Endothelial cell (in vitro differentiated cells): Measurements from ENCODE around the gene TEAD1. TPM values are rescaled to one million over a fixed set of nuclear protein-coding genes. Genes with fewer than 3 reads are reported as not detected.

Source experiments
- DNase-seq: peaks from one replicate; pipeline ENCODE4 v3.0.0; 2021; ENCODE audit warnings: low spot score
- H3K27ac Mint-ChIP-seq: one replicate; pipeline ENCODE4 v1.8.0; 2021; ENCODE audit warnings: mixed read lengths, inconsistent platforms; ENCODE audit not compliant: unreplicated experiment
- H3K27me3 Mint-ChIP-seq: one replicate; pipeline ENCODE4 v1.8.0; 2021; ENCODE audit warnings: mild to moderate bottlenecking, moderate library complexity, mixed read lengths, inconsistent platforms; ENCODE audit not compliant: unreplicated experiment
- H3K36me3 Mint-ChIP-seq: one replicate; pipeline ENCODE4 v1.8.0; 2021; ENCODE audit warnings: mild to moderate bottlenecking, low read depth, mixed read lengths, inconsistent platforms; ENCODE audit not compliant: unreplicated experiment
- H3K4me1 Mint-ChIP-seq: one replicate; pipeline ENCODE4 v1.8.0; 2021; ENCODE audit warnings: mild to moderate bottlenecking, mixed read lengths, inconsistent platforms; ENCODE audit not compliant: unreplicated experiment
- H3K4me3 Mint-ChIP-seq: one replicate; pipeline ENCODE4 v1.8.0; 2021; ENCODE audit warnings: mild to moderate bottlenecking, mixed read lengths, inconsistent platforms; ENCODE audit not compliant: unreplicated experiment
- H3K9me3 Mint-ChIP-seq: one replicate; pipeline ENCODE4 v1.8.0; 2021; ENCODE audit warnings: mixed read lengths, inconsistent platforms; ENCODE audit not compliant: unreplicated experiment
- total RNA-seq: library from RNA; stranded (reverse); fragmentation: NEBNext Ultra II Directional; extraction: Animal tissue kit (Norgen Biotek cat#: 25700); gene quantifications from one replicate; pipeline ENCODE4 v1.2.1, GENCODE V29; 2021; ENCODE audit not compliant: unreplicated experiment
- TF ChIP-seq, protein P1 (sequence below): fragments of 200-600 bp; sonication (generic); IDR thresholded peaks from one replicate; pipeline ENCODE4 v1.5.0; 2021; ENCODE audit warnings: antibody characterized with exemption; ENCODE audit not compliant: unreplicated experiment

TEAD1 gene
- total RNA-seq, 1 donor from 2014 or later = 54.4 TPM

DNA sequence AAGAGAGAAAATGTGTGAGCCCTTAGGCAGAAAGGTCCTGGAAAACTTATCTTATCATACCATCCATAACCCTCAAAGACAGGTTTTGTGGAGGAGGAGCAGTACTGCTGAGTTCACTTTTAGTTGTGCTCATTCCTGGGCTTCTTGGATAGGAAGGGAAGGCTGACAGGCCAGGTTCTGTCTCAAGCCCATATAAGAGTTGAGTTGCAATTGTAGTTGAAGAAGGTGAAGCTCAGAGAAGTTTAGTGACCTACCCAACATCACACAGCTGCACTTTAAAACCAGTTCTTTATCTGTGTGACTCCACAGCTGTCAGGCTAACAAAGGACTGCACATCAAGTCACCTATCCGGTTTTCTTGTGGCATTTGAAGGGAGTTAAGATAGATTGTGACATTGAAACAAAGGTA is 13.0 kb downstream of the TEAD1 start:
- H3K36me3 Mint-ChIP-seq = peaks cover 3% of the 10 kb centered on the region
- TF ChIP-seq, protein P1, sequence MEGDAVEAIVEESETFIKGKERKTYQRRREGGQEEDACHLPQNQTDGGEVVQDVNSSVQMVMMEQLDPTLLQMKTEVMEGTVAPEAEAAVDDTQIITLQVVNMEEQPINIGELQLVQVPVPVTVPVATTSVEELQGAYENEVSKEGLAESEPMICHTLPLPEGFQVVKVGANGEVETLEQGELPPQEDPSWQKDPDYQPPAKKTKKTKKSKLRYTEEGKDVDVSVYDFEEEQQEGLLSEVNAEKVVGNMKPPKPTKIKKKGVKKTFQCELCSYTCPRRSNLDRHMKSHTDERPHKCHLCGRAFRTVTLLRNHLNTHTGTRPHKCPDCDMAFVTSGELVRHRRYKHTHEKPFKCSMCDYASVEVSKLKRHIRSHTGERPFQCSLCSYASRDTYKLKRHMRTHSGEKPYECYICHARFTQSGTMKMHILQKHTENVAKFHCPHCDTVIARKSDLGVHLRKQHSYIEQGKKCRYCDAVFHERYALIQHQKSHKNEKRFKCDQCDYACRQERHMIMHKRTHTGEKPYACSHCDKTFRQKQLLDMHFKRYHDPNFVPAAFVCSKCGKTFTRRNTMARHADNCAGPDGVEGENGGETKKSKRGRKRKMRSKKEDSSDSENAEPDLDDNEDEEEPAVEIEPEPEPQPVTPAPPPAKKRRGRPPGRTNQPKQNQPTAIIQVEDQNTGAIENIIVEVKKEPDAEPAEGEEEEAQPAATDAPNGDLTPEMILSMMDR = no peak
- no peak overlapping the region for H3K4me3 Mint-ChIP-seq
- no peaks in the 10 kb centered on the region for H3K9me3 Mint-ChIP-seq
- H3K4me1 Mint-ChIP-seq = peaks cover 71% of the 10 kb centered on the region
- H3K27ac Mint-ChIP-seq = no peak overlapping the region
- peaks cover 3% of the 10 kb centered on the region for H3K27me3 Mint-ChIP-seq
- DNase-seq = no peak

DNA sequence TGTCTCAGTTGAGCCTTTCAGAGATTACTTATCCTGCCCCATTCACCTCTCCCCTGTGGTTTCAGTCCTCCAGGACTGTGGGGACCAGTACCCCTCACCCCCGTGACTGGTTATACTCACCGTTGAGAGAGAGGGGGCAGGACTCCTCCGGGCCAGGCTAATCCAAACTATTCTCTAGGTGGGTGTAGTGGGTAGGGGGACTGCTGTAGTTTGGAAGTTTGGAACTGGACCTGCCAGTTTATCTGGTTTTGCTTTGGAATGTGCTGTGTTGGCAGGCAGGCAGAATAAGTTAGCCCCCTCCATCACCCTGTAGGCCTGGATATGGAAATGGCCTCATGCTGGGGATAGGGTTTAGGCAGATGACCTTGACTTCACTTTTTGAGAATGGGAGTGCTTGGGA is 13.5 kb downstream of the TEAD1 start:
- Mint-ChIP-seq H3K27ac (no peak overlapping the region), H3K4me3 (no peak overlapping the region), H3K9me3 (no peaks in the 10 kb centered on the region), H3K4me1 (peaks cover 71% of the 10 kb centered on the region), H3K27me3 (peaks cover 3% of the 10 kb centered on the region), H3K36me3 (no peaks in the 10 kb centered on the region)
- TF ChIP-seq, protein P1 = no peak
- DNase-seq = no peak

DNA sequence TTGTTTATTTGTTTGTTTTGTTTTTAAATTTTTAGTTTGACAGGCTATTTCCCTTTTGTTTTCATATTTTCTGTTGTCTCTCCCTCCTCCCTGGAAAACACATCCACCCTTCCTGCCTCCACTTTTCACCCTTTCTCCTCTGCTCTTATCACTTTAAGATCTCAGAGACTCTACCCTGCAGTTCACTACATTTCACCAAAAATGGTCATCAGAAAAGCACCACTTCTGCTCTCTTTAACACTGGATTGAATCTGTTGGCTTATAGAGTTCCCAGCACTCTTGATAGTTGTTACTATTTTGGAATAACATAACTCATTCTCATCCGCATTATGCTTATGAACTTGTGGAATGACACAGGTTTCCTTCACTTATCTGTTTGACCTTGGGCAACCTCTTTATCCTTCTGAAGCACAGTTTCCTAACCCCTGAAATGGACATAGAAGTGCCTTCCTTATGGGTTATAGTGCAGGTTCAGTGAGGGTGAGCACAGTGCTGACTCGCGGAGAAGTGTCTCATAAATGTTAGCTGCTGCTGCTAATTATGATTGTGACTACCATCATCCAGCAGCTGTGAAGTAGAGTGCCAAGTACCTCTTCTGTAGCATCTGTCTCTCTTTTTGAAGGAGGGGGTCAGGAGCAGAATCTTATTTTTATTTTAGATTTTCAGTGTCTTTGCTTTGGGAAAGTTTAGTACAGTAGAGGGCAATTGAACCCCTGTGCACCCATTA is 15.0 kb downstream of the TEAD1 start:
- no peak overlapping the region for H3K4me3 Mint-ChIP-seq
- H3K27ac Mint-ChIP-seq = no peak overlapping the region
- H3K9me3 Mint-ChIP-seq = no peaks in the 10 kb centered on the region
- peaks cover 75% of the 10 kb centered on the region for H3K4me1 Mint-ChIP-seq
- DNase-seq = no peak
- TF ChIP-seq, protein P1 = no peak
- H3K36me3 Mint-ChIP-seq = no peaks in the 10 kb centered on the region
- no peaks in the 10 kb centered on the region for H3K27me3 Mint-ChIP-seq

DNA sequence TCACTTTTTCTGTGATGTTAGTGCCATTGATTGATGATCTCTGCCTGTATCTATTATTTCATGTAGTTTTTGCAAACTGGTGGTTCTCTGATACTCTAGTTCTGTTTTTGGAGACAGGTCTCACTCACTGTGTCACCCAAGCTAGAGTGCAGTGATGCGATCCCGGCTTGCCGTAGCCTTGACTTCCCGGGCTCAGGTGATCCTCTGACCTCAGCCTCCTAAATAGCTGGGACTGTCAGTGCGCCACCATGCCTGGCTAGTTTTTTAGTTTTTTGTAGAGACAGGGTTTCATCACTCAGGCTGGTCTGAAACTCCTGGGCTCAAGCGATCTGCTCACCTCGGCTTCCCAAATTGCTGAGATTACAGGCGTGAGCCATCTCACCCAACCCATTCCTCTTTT is 16.4 kb downstream of the TEAD1 start:
- Mint-ChIP-seq H3K4me3 (no peak overlapping the region), H3K27me3 (no peaks in the 10 kb centered on the region), H3K4me1 (peaks cover 75% of the 10 kb centered on the region), H3K9me3 (no peaks in the 10 kb centered on the region), H3K36me3 (no peaks in the 10 kb centered on the region), H3K27ac (no peak overlapping the region)
- no peak for DNase-seq
- TF ChIP-seq, protein P1 = no peak

DNA sequence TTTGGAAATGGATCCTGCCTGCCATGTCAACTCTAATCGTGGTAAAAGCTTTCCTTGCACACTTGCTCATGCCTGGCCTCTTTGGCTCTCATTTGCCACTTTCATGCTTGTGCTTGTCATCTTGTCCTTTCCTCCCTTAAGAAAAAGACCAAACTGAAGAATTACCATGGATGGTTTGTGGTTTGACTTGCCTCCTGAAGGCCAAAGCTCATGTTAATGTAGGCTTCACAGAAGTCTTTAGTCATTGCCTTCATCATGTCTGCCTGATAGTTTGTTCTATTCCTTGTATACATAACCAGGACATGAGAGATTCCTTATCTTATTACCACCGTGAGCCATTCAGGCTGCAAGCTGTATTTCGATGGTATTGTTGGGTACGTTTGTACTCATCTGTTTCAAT is 17.3 kb downstream of the TEAD1 start:
- DNase-seq = no peak
- H3K27ac Mint-ChIP-seq = no peak overlapping the region
- TF ChIP-seq, protein P1 = no peak

More for the DNA sequence above, 17.3 kb downstream of the TEAD1 start:
- Mint-ChIP-seq H3K9me3 (no peaks in the 10 kb centered on the region), H3K4me1 (peaks cover 75% of the 10 kb centered on the region), H3K4me3 (no peak overlapping the region), H3K27me3 (no peaks in the 10 kb centered on the region), H3K36me3 (no peaks in the 10 kb centered on the region)
